Right lobe of liver (tissue), 6 donors: ENCODE data around the gene SPOCD1. TPM values are rescaled to one million over a fixed set of nuclear protein-coding genes. Genes with fewer than 3 reads are reported as not detected.
"Not testable (repeated sequence)": the region's sequence is repeated elsewhere in the genome, so short reads cannot be mapped to it uniquely, and the experiment has no call there.

ENCODE experiments used
- ATAC-seq, 4 donors: fragments of 200-7000 bp; cut with Tn5 transposase; one replicate each; pipeline ENCODE4 v1.9.1; 2020; ENCODE audit warnings: mild to moderate bottlenecking in 4 of 4, moderate library complexity in 4 of 4
- DNase-seq, 3 donors: peaks; one replicate each; pipeline ENCODE4 v3.0.0-alpha.2; 2020
- H3K27ac ChIP-seq, 3 donors: fragments of 200-600 bp; one replicate each; pipeline ENCODE4 v1.8.0; 2022
- H3K27me3 ChIP-seq, 2 donors: fragments of 200-600 bp; one replicate each; pipeline ENCODE4 v1.8.0; 2022
- H3K36me3 ChIP-seq, 4 donors: fragments of 200-600 bp; sonication (generic) in 1 of 4; one replicate each; pipeline versions ENCODE4 v1.5.1 to v1.8.0; 2017 to 2022; ENCODE audit warnings: control low read depth in 1 of 4
- H3K4me1 ChIP-seq, 4 donors: fragments of 200-600 bp; sonication (generic) in 1 of 4; one replicate each; pipeline versions ENCODE4 v1.5.1 to v1.8.0; 2017 to 2022; ENCODE audit warnings: control low read depth in 1 of 4
- H3K4me3 ChIP-seq, 3 donors: fragments of 200-600 bp; one replicate each; pipeline ENCODE4 v1.8.0; 2022
- H3K9me3 ChIP-seq, 4 donors: fragments of 200-600 bp; sonication (generic) in 1 of 4; one replicate each; pipeline versions ENCODE4 v1.5.1 to v1.8.0; 2017 to 2022; ENCODE audit warnings: control low read depth in 1 of 4
- POLR2A ChIP-seq: fragments of 450-650 bp; IDR thresholded peaks from one replicate; pipeline ENCODE4 v1.6.1; 2017; ENCODE audit warnings: antibody characterized with exemption, mild to moderate bottlenecking
- WGBS: methylation state at CpG from one replicate; pipeline ENCODE4 v1.1.6; 2018; ENCODE audit warnings: low coverage, low lambda C conversion rate; ENCODE audit not compliant: insufficient coverage; ENCODE audit errors: missing lambda C conversion rate; 5-methylcytosine and 5-hydroxymethylcytosine counted together
- intact Hi-C, 2 donors: fragments of 100-400 bp; cut with DNase I; formaldehyde crosslinking; loops; one replicate each; pipeline versions ENCODE4 v1.11.2 to v1.14.1; 2022
- total RNA-seq, 6 experiments: library from RNA; depleted of rRNA in 2 of 6; stranded (reverse); fragments of >200 nt in 2 of 6; fragmentation: NEBNext Ultra II Directional in 3 of 6; extraction: Animal tissue kit (Norgen Biotek cat#: 25700) in 3 of 6; gene quantifications; one replicate each; pipeline versions ENCODE4 v1.1.0 to v1.2.4, GENCODE V29; 2016 to 2023
- TF ChIP-seq, protein P1 (sequence below), 4 donors: fragments of 200-600 bp in 3 of 4; fragments of 450-650 bp in 1 of 4; IDR thresholded peaks; one replicate each; pipeline versions ENCODE4 v1.5.1 to v1.8.0; 2016 to 2022; ENCODE audit warnings: antibody characterized with exemption in 4 of 4, mild to moderate bottlenecking in 2 of 4
- donor health status: DM: no; HTN: yes; CAD: no.
- donor health status: DM: no; HTN: no; CAD: no.
- donor health status: DM: no; HTN: no; CAD: no.
- donor health status: DM: no; HTN: yes; CAD: no.
- donor health status: DM: no; HTN: yes; CAD: no.

SPOCD1 gene
- total RNA-seq, 6 experiments from 2014 or later = 0.15 to 0.74 (median 0.36) TPM; not detected in 2

DNA sequence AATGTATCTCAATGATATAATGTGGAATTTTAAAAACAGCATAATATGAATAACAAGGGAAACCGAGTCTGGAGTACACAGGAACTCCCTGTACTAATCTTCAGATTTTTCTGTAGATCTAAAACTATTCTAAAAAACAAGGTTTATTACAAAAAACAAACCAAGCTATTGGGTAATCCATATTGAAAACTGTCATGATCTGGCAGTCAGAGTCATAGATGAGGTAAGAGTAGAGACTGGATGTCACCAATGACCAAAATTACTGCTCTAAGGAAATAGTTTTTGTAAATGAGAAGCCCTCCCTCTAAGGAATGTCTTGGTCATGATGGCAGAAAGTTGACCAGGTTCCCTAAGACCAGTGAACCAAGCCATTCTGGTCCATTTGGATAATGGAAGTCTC is 2.4 kb upstream of the SPOCD1 start:
- intact Hi-C loops = no loop called here
- Histone ChIP-seq H3K27ac (no peak overlapping the region), H3K4me1 (no peaks in the 10 kb centered on the region), H3K36me3 (no peaks in the 10 kb centered on the region), H3K9me3 (no peaks in the 10 kb centered on the region), H3K4me3 (no peak overlapping the region), H3K27me3 (no peaks in the 10 kb centered on the region)
- ATAC-seq (no peak), DNase-seq (no peak)
- no peak for TF ChIP-seq POLR2A
- 83% methylated on average over 1 of the region's 1 CpG for WGBS

DNA sequence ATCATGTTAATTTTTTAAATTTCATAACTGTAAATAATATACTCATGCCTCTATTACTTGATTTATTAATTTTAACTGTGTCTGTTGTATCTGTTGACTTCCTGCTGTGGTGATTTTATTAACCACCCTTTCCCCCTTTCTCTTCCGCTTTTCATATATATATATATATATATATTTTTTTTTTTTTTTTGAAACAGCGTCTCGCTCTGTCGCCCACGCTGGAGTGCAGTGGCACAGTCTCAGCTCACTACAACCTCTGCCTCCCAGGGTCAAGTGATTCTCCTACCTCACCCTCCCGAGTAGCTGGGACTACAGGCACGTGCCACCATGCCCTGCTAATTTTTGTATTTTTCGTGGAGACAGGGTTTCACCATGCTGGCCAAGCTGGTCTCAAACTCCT is 1.1 kb upstream of the SPOCD1 start:
- H3K27me3 ChIP-seq, H3K36me3 ChIP-seq, H3K27ac ChIP-seq, ATAC-seq, H3K4me3 ChIP-seq, H3K4me1 ChIP-seq, H3K9me3 ChIP-seq, intact Hi-C loops: not testable (repeated sequence)
- DNase-seq = peak in 1 of 3 donors; percentile 12
- 63% methylated on average over 3 of the region's 8 CpGs for WGBS

DNA sequence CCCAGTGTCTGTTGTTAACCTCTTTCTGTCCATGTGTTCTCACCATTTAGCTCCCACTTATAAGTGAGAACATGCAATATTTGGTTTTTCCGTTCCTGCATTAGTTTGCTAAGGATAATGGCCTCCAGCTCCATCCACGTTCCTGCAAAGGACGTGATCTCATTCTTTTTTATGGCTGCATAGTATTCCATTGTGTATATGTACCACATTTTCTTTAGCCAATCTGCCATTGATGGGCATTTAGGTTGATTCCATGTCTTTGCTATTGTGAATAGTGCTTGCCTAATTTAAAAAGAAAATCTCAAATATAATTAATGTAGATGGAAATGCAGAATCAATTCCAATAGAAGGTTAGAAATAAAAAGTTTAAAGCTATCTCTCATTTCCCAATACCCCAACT is 679 bp upstream of the SPOCD1 start:
- ATAC-seq = not testable (repeated sequence)

DNA sequence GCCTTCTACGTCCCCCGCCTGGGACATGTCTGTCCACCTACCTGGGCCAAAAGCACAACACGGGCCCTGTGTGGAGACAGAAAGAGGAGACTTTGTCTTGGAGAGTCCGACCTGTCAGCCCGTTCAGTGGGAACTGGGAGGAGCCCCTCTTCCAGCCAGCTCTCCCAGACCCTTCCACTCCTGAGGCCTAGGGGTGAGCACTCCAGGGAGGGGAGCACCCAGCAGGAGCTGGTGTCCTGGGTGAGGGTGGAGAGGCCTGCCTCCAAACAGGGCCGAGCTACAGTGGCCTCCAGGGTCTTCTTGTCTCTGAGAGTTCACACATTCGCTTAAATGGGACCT is 546 bp downstream of the SPOCD1 start:
- Histone ChIP-seq H3K4me1 (no peaks in the 10 kb centered on the region), H3K9me3 (no peaks in the 10 kb centered on the region), H3K36me3 (no peaks in the 10 kb centered on the region), H3K4me3 (no peak overlapping the region), H3K27ac (no peak overlapping the region), H3K27me3 (no peaks in the 10 kb centered on the region)
- no peak for ATAC-seq
- WGBS = 87% methylated on average over 2 of the region's 7 CpGs
- TF ChIP-seq POLR2A = no peak
- TF ChIP-seq, protein P1, sequence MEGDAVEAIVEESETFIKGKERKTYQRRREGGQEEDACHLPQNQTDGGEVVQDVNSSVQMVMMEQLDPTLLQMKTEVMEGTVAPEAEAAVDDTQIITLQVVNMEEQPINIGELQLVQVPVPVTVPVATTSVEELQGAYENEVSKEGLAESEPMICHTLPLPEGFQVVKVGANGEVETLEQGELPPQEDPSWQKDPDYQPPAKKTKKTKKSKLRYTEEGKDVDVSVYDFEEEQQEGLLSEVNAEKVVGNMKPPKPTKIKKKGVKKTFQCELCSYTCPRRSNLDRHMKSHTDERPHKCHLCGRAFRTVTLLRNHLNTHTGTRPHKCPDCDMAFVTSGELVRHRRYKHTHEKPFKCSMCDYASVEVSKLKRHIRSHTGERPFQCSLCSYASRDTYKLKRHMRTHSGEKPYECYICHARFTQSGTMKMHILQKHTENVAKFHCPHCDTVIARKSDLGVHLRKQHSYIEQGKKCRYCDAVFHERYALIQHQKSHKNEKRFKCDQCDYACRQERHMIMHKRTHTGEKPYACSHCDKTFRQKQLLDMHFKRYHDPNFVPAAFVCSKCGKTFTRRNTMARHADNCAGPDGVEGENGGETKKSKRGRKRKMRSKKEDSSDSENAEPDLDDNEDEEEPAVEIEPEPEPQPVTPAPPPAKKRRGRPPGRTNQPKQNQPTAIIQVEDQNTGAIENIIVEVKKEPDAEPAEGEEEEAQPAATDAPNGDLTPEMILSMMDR (IDR thresholded peaks at IDR 0.05) = no peak
- DNase-seq = no peak
- intact Hi-C loops = no loop called here

More for the DNA sequence above, 679 bp upstream of the SPOCD1 start:
- 95% methylated on average over 3 of the region's 3 CpGs for WGBS
- H3K27me3 ChIP-seq, H3K27ac ChIP-seq, DNase-seq, H3K4me3 ChIP-seq, intact Hi-C loops, H3K9me3 ChIP-seq, H3K4me1 ChIP-seq, H3K36me3 ChIP-seq: not testable (repeated sequence)

DNA sequence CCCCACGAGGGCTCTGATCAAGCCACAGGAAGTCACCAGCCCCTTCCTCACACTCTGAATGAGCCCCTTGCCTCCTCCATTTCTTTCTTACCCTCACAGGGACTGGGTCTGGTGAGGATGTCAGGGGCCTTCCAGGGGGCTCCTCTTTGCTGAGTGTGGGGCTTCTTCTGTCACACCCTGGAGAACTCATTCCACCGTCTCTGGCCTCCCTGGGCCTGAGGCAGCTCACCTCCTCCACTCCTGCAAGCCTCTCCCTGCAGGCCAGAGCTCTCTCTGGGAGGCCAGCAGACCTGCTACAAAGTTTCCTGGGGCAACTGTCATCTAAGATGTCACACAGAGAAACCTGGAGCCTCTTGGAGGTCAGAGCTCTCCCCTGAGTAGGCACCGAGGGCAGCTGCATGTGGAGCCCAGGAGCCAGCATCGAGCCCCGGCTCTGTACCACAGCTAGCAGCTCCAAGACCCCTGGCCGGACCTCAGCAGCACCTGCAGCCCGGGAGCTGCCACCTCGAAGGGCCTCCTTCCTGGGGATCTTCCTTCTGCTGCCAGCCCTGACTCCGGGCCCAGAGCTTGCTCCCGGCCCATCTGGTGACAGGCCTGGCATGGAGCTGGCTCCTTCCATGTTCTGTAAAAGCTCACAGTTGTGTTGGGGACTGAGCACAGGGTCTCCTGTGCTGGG is 1.1 kb downstream of the SPOCD1 start:
- ATAC-seq (no peak), DNase-seq (peak in 1 of 3 donors; percentile 20)
- Histone ChIP-seq H3K36me3 (no peaks in the 10 kb centered on the region), H3K27me3 (no peaks in the 10 kb centered on the region), H3K4me3 (no peak overlapping the region), H3K4me1 (no peaks in the 10 kb centered on the region), H3K9me3 (no peaks in the 10 kb centered on the region), H3K27ac (no peak overlapping the region)
- TF ChIP-seq POLR2A = no peak
- TF ChIP-seq, protein P1 (IDR thresholded peaks at IDR 0.05) = no peak
- WGBS = 83% methylated on average over 1 of the region's 10 CpGs
- intact Hi-C loops = no loop called here

DNA sequence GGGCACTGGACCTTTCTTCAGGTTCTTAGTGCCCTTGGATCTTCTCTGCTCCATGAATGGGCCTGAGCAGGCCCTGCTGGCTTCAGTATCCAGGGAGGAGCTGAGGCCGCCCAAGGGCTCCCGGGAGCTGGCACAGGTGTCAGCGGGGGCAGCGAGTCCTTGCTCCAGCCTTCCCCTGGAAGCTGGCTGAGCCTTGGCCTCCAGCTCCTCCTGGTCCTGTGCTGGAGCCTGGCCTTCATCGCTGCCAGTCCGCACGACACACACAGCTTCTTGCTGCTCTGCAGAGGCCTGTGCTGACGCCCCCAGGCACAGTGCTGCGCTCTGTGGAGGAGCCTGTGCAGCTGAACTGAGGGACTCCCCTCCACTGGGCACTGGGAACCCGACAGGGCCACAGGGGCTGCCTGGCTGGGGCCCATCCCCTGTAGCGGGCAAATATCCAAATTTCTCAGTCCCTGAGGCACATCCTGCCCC is 1.7 kb downstream of the SPOCD1 start:
- H3K27me3 ChIP-seq = no peaks in the 10 kb centered on the region
- WGBS = no CpG with 5 or more reads among the region's 11 CpGs
- ATAC-seq = no peak
- no peak overlapping the region for H3K27ac ChIP-seq
- intact Hi-C loops = no loop called here
- H3K9me3 ChIP-seq = no peaks in the 10 kb centered on the region
- TF ChIP-seq, protein P1 (IDR thresholded peaks at IDR 0.05) = no peak
- no peak for TF ChIP-seq POLR2A
- peak in 1 of 3 donors; percentile 31 for DNase-seq
- H3K36me3 ChIP-seq = no peaks in the 10 kb centered on the region
- no peaks in the 10 kb centered on the region for H3K4me1 ChIP-seq
- H3K4me3 ChIP-seq = no peak overlapping the region
